ENCODE results near the gene LSM7.

The LSM7 gene

GRCh38 chr19:2338751-2339643 is 10.6 kb upstream of the LSM7 start:
- DNase-seq, result no peak

DNA sequence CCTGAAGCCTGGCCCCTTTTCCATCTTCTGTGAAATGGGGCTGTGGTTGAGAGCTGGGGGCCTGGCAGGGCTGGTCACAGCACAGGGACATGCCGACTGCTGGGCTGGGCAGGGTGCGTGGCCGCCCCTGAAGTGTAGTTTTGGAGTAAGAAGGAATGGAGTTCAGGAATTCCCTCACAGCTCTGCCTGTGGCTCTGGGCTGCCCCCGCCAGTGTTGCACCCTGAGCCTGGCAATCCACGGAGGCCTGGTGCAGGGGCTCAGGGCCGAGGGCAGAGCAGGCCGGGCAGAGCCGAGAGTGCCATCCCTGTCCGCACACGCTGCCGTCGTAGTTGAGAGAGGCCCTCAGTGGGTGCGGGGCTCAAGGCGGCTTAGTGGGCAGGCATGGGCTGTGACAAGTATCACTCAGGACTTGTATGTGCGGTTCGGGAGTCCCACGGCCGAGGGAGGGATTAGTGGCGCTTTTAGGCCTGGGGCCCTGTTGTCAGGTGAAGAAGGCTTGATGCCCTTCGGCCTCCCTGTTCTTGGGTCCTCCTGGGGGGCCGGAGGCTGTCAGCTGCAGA is 9.7 kb upstream of the LSM7 start:
- DNase-seq, result no peak

- peak in 42 of 56 donors; percentile 11 to 83 (median 47) for DNase-seq
These were observed 8.9 kb upstream of the LSM7 start for GRCh38 chr19:2337329-2337707.

DNA sequence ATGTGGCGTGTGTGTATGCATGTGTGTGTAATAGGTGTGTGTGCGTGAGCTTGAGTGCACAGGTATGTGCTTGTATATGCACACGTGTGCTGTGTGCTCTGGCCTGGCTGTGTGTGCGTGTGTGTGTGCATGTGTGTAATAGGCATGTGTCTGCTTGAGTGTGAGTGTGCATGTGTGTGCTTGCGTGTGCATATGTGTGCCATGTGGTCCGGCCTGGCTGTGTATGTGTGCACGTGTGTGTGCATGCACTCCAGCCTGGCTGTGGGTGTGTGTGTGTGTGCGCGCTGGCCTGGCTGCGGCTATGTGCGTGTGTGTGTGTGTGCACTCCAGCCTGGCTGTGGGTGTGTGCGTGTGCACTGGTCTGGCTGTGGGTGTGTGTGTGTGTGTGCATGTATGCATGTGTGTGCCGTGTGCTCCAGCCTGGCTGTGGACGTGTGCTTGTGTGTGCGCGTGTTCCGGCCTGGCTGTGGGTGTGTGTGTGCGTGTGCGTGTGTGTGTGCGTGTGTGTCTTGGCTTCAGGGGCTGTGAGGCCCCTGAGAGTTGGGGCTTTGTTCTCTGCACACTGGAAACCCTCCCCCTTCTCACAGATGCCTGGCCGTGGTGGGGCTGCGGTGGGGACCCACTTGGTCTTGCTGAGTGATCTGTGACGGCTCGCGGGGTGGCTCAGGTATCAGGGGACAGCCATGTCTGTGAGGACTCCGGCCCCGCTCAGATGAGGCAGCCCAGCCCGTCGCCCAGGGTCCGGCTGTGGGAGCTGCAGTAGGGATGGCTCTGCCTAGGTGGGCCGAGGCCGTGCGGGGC is 8.3 kb upstream of the LSM7 start:
- DNase-seq, result no peak

GRCh38 chr19:2335848-2336247 is 7.5 kb upstream of the LSM7 start:
- no peak for DNase-seq

DNA sequence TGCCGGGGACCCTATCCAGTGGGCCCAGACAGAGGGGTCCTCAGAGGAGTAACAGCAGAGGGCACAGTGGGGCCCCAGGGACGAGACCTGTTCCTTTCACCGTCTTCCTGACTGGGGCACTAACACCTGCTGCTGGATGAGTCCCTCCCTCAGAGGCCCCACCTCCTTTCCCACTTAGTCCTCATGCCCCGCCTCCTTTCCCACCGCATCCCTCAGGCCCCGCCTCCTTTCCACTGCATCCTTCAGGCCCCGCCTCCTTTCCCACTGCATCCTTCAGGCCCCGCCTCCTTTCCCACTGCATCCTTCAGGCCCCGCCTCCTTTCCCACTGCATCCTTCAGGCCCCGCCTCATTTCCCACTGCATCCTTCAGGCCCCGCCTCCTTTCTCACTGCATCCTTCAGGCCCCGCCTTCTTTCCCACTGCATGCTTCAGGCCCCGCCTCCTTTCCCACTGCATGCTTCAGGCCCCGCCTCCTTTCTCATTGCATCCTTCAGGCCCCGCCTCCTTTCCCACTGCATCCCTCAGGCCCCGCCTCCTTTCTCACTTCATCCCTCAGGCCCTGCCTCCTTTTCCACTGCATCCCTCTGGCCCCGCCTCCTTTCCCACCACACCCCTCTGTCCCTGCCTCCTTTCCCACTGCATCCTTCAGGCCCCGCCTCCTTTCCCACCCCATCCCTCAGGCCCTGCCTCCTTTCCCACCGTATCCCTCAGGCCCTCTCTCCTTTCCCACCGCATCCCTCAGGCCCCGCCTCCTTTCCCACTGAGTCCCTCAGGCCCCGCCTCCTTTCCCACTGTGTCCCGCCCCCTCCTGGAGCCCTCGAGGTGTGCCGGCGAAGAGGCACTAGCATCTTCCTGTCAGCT is 6.8 kb upstream of the LSM7 start:
- DNase-seq, result peak in 2 of 56 donors; percentile 22 to 78

DNA sequence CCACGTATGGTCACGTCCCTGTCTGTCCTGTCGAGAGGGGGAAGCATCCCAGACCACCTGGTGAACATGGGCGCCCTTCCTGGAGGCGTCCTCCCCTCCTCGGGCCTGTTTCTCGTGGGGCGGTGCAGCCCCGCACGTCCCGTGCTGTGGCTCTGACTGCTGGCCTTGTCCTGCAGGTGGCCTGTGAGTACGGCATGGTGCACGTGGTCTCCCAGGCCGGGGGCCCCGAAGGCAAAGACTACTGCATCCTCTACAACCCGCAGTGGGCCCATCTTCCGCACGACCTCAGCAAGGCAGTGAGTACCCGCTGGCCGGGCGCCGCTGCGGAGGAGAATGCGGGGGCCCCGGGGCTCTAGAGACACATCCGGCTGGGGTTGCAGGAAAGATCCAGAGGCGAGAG is 6.0 kb upstream of the LSM7 start:
- DNase-seq, result no peak

GRCh38 chr19:2333807-2334211 is 5.4 kb upstream of the LSM7 start:
- DNase-seq, result peak in 8 of 56 donors; percentile 20 to 56 (median 28)

DNA sequence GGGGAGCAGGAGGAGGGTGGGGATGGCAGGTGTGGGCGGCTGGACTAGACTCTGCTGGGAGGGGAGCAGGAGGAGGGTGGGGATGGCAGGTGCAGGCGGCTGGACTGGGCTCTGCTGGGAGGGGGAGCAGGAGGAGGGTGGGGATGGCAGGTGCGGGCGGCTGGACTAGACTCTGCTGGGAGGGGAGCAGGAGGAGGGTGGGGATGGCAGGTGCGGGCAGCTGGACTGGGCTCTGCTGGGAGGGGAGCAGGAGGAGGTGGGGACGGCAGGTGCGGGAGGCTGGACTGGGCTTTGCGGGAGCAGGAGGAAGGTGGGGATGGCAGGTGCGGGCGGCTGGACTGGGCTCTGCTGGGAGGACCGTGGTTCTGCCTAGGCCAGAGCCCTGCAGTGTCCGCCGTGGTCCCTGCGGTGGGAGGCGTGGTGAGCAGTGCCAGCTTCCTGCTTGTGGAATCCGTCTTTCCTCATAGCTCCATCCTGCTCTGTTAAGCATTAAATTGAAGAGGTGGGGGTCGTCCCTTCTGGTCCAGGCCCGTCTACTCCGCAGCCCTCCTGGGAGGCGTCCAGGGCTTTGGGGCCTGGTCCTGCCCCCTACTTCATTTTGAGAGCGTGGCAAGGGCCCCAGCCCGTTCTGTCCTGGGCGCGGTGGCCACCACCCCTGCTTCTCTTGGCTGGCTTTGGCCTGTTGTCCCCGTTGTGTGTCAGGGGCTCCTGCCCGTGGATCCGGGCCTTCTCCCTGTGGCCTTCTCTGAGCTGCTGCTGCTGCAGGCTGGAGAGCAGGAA is 4.8 kb upstream of the LSM7 start:
- DNase-seq, result peak in 2 of 56 donors; percentile 29 to 56

DNA sequence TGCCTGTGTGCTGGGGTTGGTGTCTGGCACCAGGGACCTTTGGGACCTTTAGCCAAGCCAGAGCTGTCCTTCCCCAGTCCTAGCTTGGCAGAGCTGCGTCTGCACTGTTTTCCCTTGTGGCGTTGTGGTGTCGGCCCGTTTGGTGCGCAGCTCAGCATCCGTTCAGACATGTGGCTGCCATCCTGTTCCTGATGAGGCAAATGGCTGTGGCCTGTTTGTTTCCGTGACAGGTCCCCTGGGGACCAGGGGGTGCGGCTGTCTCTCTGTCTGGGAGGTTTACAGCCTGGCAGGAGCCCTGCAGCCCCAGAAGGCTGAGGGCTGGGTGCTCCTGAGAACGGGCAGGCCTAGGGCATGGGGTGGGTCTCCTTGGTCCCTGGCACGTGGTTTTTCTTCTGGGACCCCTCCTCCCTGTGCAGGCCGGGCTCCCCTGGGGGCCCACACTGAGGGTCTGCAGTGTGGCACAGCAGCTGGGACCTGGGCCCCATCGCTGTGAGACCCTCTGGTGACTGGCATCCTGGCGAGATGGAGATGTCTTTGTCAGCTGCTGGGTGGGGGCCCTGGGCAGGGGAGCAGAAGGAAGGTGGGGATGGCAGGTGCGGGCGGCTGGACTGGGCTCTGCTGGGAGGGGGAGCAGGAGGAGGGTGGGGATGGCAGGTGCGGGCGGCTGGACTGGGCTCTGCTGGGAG is 4.1 kb upstream of the LSM7 start:
- peak in 5 of 56 donors; percentile 22 to 42 (median 38) for DNase-seq

GRCh38 chr19:2331601-2332246 is 3.3 kb upstream of the LSM7 start:
- peak in 24 of 56 donors; percentile 16 to 59 (median 30) for DNase-seq

- peak in 4 of 56 donors; percentile 8 to 23 (median 18) for DNase-seq
These were observed 2.4 kb upstream of the LSM7 start for GRCh38 chr19:2330632-2331284.

DNA sequence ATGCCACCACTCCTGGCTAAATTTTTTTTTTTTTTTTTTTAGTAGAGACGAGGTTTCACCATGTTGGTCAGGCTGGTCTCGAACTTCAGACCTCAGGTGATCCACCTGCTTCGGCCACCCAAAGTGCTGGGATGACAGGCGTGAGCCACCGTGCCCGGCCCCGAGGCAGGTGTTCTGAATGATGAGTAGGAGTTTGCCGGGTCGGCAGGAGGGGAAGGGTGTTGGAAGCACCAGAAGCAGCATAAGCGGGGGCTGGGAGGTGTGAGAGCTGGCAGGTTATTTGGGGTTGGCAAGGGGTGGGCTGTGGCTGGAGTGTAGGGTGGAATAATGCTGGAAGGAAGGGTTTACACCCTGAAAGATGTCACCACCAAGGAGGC is 1.9 kb upstream of the LSM7 start:
- DNase-seq, result no peak

DNA sequence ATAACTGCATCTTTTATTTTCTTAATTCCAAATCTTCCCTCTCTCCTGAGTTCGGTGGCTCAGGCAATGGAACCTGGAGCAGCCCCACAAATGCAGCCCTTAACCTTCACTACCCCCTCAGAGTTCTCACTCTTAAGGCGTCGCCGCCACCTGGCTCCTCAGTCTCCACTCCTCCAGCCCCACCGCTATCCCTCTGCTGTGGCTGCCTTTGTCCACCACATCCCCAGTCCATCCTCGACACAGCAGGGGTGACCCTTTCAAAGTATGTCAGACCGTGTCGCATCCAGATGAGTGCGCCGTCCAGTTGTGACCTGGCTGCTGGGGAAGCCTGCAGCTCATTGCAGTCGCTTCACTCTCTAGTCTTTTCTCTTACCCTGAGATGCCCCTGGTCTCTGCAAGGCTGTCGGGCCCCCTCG is 1.1 kb upstream of the LSM7 start:
- DNase-seq, result no peak

DNA sequence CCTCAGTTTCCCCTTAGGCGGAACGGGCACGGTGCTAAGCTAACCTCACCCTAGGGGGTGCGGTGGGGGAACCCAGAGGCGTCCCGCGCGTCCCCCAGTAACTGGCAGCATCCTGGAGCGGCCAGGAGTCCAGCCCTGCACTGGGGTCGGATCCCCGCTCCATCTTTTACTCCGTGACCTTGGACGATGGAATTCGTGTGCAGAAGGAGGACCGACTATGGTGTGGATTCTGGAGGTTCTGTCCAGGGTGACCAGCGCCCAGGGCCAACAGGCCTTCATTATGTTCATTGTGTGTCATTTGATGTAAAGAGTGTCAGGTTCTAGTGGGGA is 728 bp upstream of the LSM7 start:
- no peak for DNase-seq

DNA sequence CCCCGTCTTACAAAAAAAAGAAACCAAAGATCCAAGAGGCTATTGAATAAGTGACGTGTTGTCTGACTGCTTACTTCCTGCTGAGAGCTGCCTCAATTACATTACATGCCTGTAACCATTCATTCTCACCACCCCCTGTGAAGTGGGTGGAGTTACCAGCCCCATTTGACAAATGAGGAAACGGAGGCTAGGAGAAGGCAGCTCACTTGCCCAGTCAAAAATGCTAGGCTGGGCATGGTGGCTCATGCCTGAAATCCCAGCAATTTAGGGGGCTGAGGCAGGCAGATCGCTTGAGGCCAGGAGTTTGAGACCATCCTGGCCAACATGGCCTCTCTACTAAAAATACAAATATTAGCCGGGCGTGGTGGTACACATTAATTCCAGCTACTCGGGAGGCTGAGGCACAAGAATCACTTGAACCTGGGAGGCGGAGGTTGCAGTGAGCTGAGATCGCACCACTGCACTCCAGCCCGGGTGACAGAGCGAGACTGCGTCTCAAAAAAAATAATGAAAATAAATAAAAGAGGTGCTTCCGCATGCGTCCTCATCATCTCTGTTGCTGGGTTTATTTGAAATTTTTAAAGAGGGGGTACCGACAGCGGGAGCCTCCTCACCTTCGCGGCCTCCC is 499 bp downstream of the LSM7 start:
- DNase-seq, result peak in 29 of 56 donors; percentile 14 to 69 (median 35)

GRCh38 chr19:2326699-2327360 is 1.6 kb downstream of the LSM7 start:
- DNase-seq, result no peak

Measured in amygdala (tissue), 56 donors.